SU-DHL-6 (cell line): ENCODE data around the gene SHD.

Experiments
- EZH2phosphoT487 ChIP-seq: fragments of 200-600 bp; sonication (generic), shearing (Covaris generic); conservative IDR thresholded peaks from 2 replicates; pipeline ENCODE4 v1.6.1; 2018; ENCODE audit warnings: mild to moderate bottlenecking, antibody characterized with exemption, low read length, moderate library complexity, mixed read lengths
- TF ChIP-seq, protein P1 (sequence below): fragments of 200-600 bp; sonication (generic); IDR thresholded peaks from one replicate; pipeline ENCODE4 v1.5.1; 2017; ENCODE audit warnings: antibody characterized with exemption, mild to moderate bottlenecking, low read length, moderate library complexity; ENCODE audit not compliant: insufficient read depth, poor library complexity, severe bottlenecking

- TF ChIP-seq, protein P1, sequence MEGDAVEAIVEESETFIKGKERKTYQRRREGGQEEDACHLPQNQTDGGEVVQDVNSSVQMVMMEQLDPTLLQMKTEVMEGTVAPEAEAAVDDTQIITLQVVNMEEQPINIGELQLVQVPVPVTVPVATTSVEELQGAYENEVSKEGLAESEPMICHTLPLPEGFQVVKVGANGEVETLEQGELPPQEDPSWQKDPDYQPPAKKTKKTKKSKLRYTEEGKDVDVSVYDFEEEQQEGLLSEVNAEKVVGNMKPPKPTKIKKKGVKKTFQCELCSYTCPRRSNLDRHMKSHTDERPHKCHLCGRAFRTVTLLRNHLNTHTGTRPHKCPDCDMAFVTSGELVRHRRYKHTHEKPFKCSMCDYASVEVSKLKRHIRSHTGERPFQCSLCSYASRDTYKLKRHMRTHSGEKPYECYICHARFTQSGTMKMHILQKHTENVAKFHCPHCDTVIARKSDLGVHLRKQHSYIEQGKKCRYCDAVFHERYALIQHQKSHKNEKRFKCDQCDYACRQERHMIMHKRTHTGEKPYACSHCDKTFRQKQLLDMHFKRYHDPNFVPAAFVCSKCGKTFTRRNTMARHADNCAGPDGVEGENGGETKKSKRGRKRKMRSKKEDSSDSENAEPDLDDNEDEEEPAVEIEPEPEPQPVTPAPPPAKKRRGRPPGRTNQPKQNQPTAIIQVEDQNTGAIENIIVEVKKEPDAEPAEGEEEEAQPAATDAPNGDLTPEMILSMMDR = no peak
- TF ChIP-seq EZH2phosphoT487 = no peak
Measured at GRCh38 chr19:4323692-4324091, 44.6 kb downstream of the SHD start.
